Measurements from ENCODE around the gene TRIM54. TPM values are rescaled to one million over a fixed set of nuclear protein-coding genes. Genes with fewer than 3 reads are reported as not detected.

The TRIM54 gene
- total and polyA plus RNA-seq, 2 donors (not counting 3 experiments of a cell fraction or from before 2014, with no cell fraction given) = 0.51 to 1.7 TPM

GRCh38 chr2:27285481-27285880 is 3.3 kb downstream of the TRIM54 start:
- Histone ChIP-seq H3K27ac (ENCODE audit: insufficient read depth, low read depth, low read length) (no peak overlapping the region), H3K4me1 (ENCODE audit: control insufficient read depth, extremely low read depth, insufficient read depth, low read length) (peaks cover 25% of the 10 kb centered on the region), H3K4me2 (ENCODE audit: insufficient read depth, low read length) (no peak overlapping the region), H2AFZ (ENCODE audit: low read depth, low read length) (no peak overlapping the region), H3K9me1 (replicated peaks; ENCODE audit: control insufficient read depth, extremely low read depth, insufficient read depth, low read length) (no peaks in the 10 kb centered on the region), H3K4me3 (replicated peaks in 1 of 3; ENCODE audit: insufficient read depth in 1 of 3, low read depth in 1 of 3, low read length in 3 of 3) (no peak overlapping the region), H3K9ac (replicated peaks; ENCODE audit: extremely low read depth, insufficient read depth, low read length) (no peak overlapping the region), H3K36me3 (ENCODE audit: control insufficient read depth in 2 of 2, extremely low read depth in 1 of 2, insufficient read depth in 2 of 2, low read length in 2 of 2) (no peaks in the 10 kb centered on the region), H3K27me3 (ENCODE audit: control insufficient read depth in 2 of 2, insufficient read depth in 2 of 2, low read length in 2 of 2) (no peaks in the 10 kb centered on the region), H3K79me2 (ENCODE audit: control insufficient read depth, insufficient read depth, low read length) (no peaks in the 10 kb centered on the region), H4K20me1 (replicated peaks; ENCODE audit: control insufficient read depth, extremely low read depth, insufficient read depth, low read length) (no peaks in the 10 kb centered on the region), H3K9me3 (replicated peaks; ENCODE audit: control insufficient read depth, insufficient read depth, low read length) (no peaks in the 10 kb centered on the region)
- TF ChIP-seq GATA2 (IDR thresholded peaks at IDR 0.05; ENCODE audit: insufficient read depth, insufficient read length, low read depth, low read length) (no peak), CTCF (IDR thresholded peaks at IDR 0.05; ENCODE audit: extremely low read depth in 1 of 2, insufficient read depth in 1 of 2, low read depth in 1 of 2, low read length in 2 of 2) (no peak), JUN (IDR thresholded peaks at IDR 0.05; ENCODE audit: borderline replicate concordance, insufficient read depth, insufficient read length, low read depth) (no peak), MYC (IDR thresholded peaks at IDR 0.05; ENCODE audit: low read depth, low read length) (no peak), MAX (IDR thresholded peaks at IDR 0.05; ENCODE audit: insufficient read depth, insufficient read length) (no peak), EZH2 (IDR thresholded peaks at IDR 0.05; ENCODE audit: borderline replicate concordance, low read depth, low read length, severe bottlenecking) (no peak), FOS (IDR thresholded peaks at IDR 0.05; ENCODE audit: borderline replicate concordance, insufficient read depth, low read length) (no peak), POLR2A (IDR thresholded peaks at IDR 0.05; ENCODE audit: low read depth, low read length) (no peak), POLR2AphosphoS5 (IDR thresholded peaks at IDR 0.05; ENCODE audit: insufficient read depth, low read depth, low read length) (no peak)
- intact Hi-C loops (cut with micrococcal nuclease) (loop anchor here (5.0 to 10.0 kb wide), 2 partner anchors 73 to 321 kb away; partner anchors contain the start of genes ATRAID and SLC5A6), dilution Hi-C loops (cut with MboI; ENCODE audit: extremely low pct_ligation_motif_present, low sequenced_read_pairs) (no loop called here)
- no peak for DNase-seq (ENCODE audit: low read depth, low spot score)
- FAIRE-seq = no peak
- CTCF ChIA-PET = interaction anchor here (1.5 kb wide), 1 partner anchor 18 kb away, joined by 7 read pairs; no protein-coding TSS in a partner anchor
- POLR2A ChIA-PET = no interaction called here
- no TSS peak for BruUV-seq (replicated peaks)
